ENCODE measurements around the gene SPOCK2. TPM values are rescaled to one million over a fixed set of nuclear protein-coding genes. Genes with fewer than 3 reads are reported as not detected.

SPOCK2 gene
- total RNA-seq, 2 experiments from 2014 or later, result 46.3 to 48.8 TPM

GRCh38 chr10:72026278-72027111 is 61.9 kb downstream of the SPOCK2 start:
- POLR2A ChIA-PET, result no interaction called here
- CTCF ChIA-PET, result interaction anchor here (0.5 to 0.9 kb wide), 2 partner anchors 56 to 130 kb away, joined by 3 to 4 read pairs; no protein-coding TSS in a partner anchor

GRCh38 chr10:72025832-72026231 is 62.5 kb downstream of the SPOCK2 start:
- POLR2A ChIA-PET, result no interaction called here
- CTCF ChIA-PET, result interaction anchor here (0.9 kb wide), 1 partner anchor 129 kb away, joined by 3 read pairs; no protein-coding TSS in a partner anchor

- ChIA-PET CTCF (no interaction called here), POLR2A (no interaction called here)
These were observed 63.0 kb downstream of the SPOCK2 start for GRCh38 chr10:72025400-72025799.

- ChIA-PET CTCF (no interaction called here), POLR2A (no interaction called here)
These were observed 63.8 kb downstream of the SPOCK2 start for GRCh38 chr10:72024596-72024995.

- POLR2A ChIA-PET, result no interaction called here
These were observed 66.1 kb downstream of the SPOCK2 start for GRCh38 chr10:72022228-72022627.

GRCh38 chr10:72020914-72021809 is 67.2 kb downstream of the SPOCK2 start:
- CTCF ChIA-PET, result no interaction called here
- POLR2A ChIA-PET, result interaction anchor here (0.6 kb wide), 1 partner anchor 656 kb away, joined by 7 read pairs; no protein-coding TSS in a partner anchor

More at GRCh38 chr10:72022228-72022627, 66.1 kb downstream of the SPOCK2 start:
- CTCF ChIA-PET, result no interaction called here

- ChIA-PET CTCF (no interaction called here), POLR2A (interaction anchor here (0.6 kb wide), 1 partner anchor 140 kb away, joined by 9 read pairs; no protein-coding TSS in a partner anchor)
These were observed 69.1 kb downstream of the SPOCK2 start for GRCh38 chr10:72019085-72019876.

GRCh38 chr10:72016608-72017300 is 71.6 kb downstream of the SPOCK2 start:
- ChIA-PET CTCF (no interaction called here), POLR2A (no interaction called here)

GRCh38 chr10:72015841-72016240 is 72.5 kb downstream of the SPOCK2 start:
- ChIA-PET CTCF (no interaction called here), POLR2A (no interaction called here)

GRCh38 chr10:72014785-72015480 is 73.4 kb downstream of the SPOCK2 start:
- ChIA-PET POLR2A (no interaction called here), CTCF (no interaction called here)

- POLR2A ChIA-PET, result no interaction called here
- CTCF ChIA-PET, result no interaction called here
These were observed 74.2 kb downstream of the SPOCK2 start for GRCh38 chr10:72014197-72014596.

GRCh38 chr10:72013202-72013945 is 75.0 kb downstream of the SPOCK2 start:
- ChIA-PET POLR2A (no interaction called here), CTCF (no interaction called here)

- POLR2A ChIA-PET, result no interaction called here
- CTCF ChIA-PET, result no interaction called here
These were observed 75.6 kb downstream of the SPOCK2 start for GRCh38 chr10:72012796-72013195.

- ChIA-PET CTCF (no interaction called here), POLR2A (no interaction called here)
These were observed 76.3 kb downstream of the SPOCK2 start for GRCh38 chr10:72011976-72012512.

- POLR2A ChIA-PET, result no interaction called here
- CTCF ChIA-PET, result no interaction called here
These were observed 76.9 kb downstream of the SPOCK2 start for GRCh38 chr10:72011468-72011867.

- CTCF ChIA-PET, result no interaction called here
These were observed 77.3 kb downstream of the SPOCK2 start for GRCh38 chr10:72011016-72011415.

GRCh38 chr10:72010234-72010973 is 77.9 kb downstream of the SPOCK2 start:
- ChIA-PET POLR2A (no interaction called here), CTCF (no interaction called here)

More at GRCh38 chr10:72011016-72011415, 77.3 kb downstream of the SPOCK2 start:
- POLR2A ChIA-PET, result no interaction called here
